Measurements from ENCODE around the gene PIK3R3. TPM values are rescaled to one million over a fixed set of nuclear protein-coding genes. Genes with fewer than 3 reads are reported as not detected.

PIK3R3 gene
- total RNA-seq, 1 experiment from 2014 or later = 30.2 TPM

DNA sequence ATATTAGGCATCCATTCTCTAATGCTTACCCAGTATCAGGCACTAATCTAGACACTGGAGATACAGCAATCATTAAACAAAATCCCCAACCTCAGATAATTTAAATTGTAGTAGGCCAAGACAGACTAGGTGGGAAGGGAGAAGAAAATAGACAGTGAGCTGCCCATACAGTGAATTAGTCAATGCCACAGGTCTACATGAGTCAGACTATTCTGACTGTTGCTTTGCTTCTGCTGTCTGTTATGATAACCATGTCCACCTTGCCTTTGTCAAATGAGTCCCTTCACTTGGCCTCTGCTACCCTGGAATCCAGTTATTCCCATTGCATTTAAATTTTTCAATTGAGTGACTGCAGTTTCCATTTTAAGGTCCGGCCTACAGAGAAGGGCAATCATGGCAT is 59.5 kb downstream of the PIK3R3 start:
- BruUV-seq (replicated peaks) = no TSS peak
- no peak for TF ChIP-seq EZH2 (IDR thresholded peaks at IDR 0.05; ENCODE audit: borderline replicate concordance, low read depth, low read length, poor library complexity, severe bottlenecking)
- intact Hi-C loops (cut with micrococcal nuclease; ENCODE audit: unreplicated experiment) = no loop called here
- ChIA-PET POLR2A (ENCODE audit: low non-redundant PET) (no interaction called here), CTCF (no interaction called here)
- peaks cover 2% of the 10 kb centered on the region for H3K4me1 ChIP-seq (ENCODE audit: insufficient read depth, low read length, poor library complexity, severe bottlenecking)
- H3K4me3 ChIP-seq (ENCODE audit: low read depth, low read length, poor library complexity, severe bottlenecking) = no peak overlapping the region
- DNase-seq (ENCODE audit: low spot score) = no peak
- no peaks in the 10 kb centered on the region for H3K27me3 ChIP-seq (replicated peaks; ENCODE audit: insufficient read depth, low read depth, low read length, poor library complexity)
- H3K9me3 ChIP-seq (ENCODE audit: low read depth, low read length, poor library complexity, severe bottlenecking) = no peaks in the 10 kb centered on the region
- no peak overlapping the region for H3K27ac ChIP-seq (ENCODE audit: low read depth, low read length, poor library complexity, severe bottlenecking)
- peaks cover 5% of the 10 kb centered on the region for H3K36me3 ChIP-seq (ENCODE audit: insufficient read depth, low read length, poor library complexity, severe bottlenecking)

DNA sequence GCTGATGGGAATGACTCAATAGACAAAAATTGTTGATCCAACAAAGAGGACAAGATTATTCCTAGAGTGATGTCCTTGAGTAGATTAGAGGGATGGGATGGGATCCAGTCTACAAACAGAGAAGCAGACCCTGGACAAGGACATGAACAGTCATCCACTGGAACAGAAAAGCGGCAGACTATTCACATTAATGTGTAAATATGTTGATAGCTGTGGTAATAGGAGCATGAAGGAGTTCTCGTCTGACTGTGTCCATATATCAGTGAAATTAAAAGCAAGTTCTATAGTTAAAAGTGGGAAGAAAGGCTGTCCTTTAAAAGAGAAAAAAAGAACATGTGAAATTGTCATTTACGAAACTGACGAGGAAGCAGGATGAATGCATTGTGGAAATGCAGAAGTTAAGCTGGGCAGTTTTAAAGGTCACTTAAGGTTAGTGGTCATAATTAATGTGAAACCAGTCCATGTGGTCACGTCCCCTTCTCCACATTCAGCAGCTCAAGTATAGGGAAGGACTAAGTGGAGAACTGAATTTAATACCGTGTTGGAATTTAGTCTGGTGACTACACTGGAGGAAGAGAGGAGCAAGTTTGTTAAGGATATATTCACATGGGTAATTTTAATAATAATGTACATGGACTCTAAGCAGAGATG is 62.1 kb downstream of the PIK3R3 start:
- DNase-seq (ENCODE audit: low spot score) = no peak
- ChIA-PET POLR2A (ENCODE audit: low non-redundant PET) (no interaction called here), CTCF (no interaction called here)
- intact Hi-C loops (cut with micrococcal nuclease; ENCODE audit: unreplicated experiment) = no loop called here
- Histone ChIP-seq H3K27ac (ENCODE audit: low read depth, low read length, poor library complexity, severe bottlenecking) (no peak overlapping the region), H3K4me1 (ENCODE audit: insufficient read depth, low read length, poor library complexity, severe bottlenecking) (no peaks in the 10 kb centered on the region), H3K4me3 (ENCODE audit: low read depth, low read length, poor library complexity, severe bottlenecking) (no peak overlapping the region), H3K9me3 (ENCODE audit: low read depth, low read length, poor library complexity, severe bottlenecking) (no peaks in the 10 kb centered on the region), H3K27me3 (replicated peaks; ENCODE audit: insufficient read depth, low read depth, low read length, poor library complexity) (no peaks in the 10 kb centered on the region), H3K36me3 (ENCODE audit: insufficient read depth, low read length, poor library complexity, severe bottlenecking) (peaks cover 5% of the 10 kb centered on the region)
- no peak for TF ChIP-seq EZH2 (IDR thresholded peaks at IDR 0.05; ENCODE audit: borderline replicate concordance, low read depth, low read length, poor library complexity, severe bottlenecking)
- TF ChIP-seq, protein P1, sequence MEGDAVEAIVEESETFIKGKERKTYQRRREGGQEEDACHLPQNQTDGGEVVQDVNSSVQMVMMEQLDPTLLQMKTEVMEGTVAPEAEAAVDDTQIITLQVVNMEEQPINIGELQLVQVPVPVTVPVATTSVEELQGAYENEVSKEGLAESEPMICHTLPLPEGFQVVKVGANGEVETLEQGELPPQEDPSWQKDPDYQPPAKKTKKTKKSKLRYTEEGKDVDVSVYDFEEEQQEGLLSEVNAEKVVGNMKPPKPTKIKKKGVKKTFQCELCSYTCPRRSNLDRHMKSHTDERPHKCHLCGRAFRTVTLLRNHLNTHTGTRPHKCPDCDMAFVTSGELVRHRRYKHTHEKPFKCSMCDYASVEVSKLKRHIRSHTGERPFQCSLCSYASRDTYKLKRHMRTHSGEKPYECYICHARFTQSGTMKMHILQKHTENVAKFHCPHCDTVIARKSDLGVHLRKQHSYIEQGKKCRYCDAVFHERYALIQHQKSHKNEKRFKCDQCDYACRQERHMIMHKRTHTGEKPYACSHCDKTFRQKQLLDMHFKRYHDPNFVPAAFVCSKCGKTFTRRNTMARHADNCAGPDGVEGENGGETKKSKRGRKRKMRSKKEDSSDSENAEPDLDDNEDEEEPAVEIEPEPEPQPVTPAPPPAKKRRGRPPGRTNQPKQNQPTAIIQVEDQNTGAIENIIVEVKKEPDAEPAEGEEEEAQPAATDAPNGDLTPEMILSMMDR (conservative IDR thresholded peaks at IDR 0.05; ENCODE audit: low read depth, low read length) = no peak
- no TSS peak for BruUV-seq (replicated peaks)

DNA sequence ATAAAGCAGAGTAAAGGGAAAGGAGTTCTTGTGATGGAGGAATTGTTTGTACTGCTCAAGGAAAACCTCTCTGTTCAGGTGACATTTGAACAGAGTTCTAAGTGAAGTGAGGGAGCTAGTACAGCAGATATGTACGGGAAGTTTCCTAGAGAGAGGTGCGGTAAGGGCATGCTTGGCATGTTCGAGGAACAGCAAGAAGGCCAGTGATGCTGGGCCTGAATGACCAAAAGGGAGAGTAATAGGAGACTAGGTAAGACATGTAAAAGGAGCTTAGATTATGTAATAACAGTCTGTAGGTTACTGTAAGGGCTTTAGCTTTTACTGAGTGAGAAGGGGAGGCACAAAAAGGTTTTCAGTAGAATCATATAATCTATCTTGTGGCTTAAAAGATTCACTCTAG is 63.9 kb downstream of the PIK3R3 start:
- TF ChIP-seq, protein P1 (conservative IDR thresholded peaks at IDR 0.05; ENCODE audit: low read depth, low read length) = no peak
- no peak for TF ChIP-seq EZH2 (IDR thresholded peaks at IDR 0.05; ENCODE audit: borderline replicate concordance, low read depth, low read length, poor library complexity, severe bottlenecking)
- no peaks in the 10 kb centered on the region for H3K27me3 ChIP-seq (replicated peaks; ENCODE audit: insufficient read depth, low read depth, low read length, poor library complexity)
- POLR2A ChIA-PET (ENCODE audit: low non-redundant PET) = no interaction called here
- BruUV-seq (replicated peaks) = no TSS peak
- H3K36me3 ChIP-seq (ENCODE audit: insufficient read depth, low read length, poor library complexity, severe bottlenecking) = peaks cover 5% of the 10 kb centered on the region
- H3K4me1 ChIP-seq (ENCODE audit: insufficient read depth, low read length, poor library complexity, severe bottlenecking) = no peaks in the 10 kb centered on the region
- H3K9me3 ChIP-seq (ENCODE audit: low read depth, low read length, poor library complexity, severe bottlenecking) = no peaks in the 10 kb centered on the region
- CTCF ChIA-PET = interaction anchor here (0.6 kb wide), 1 partner anchor 155 kb away, joined by 4 read pairs; no protein-coding TSS in a partner anchor
- no peak overlapping the region for H3K27ac ChIP-seq (ENCODE audit: low read depth, low read length, poor library complexity, severe bottlenecking)
- intact Hi-C loops (cut with micrococcal nuclease; ENCODE audit: unreplicated experiment) = no loop called here
- H3K4me3 ChIP-seq (ENCODE audit: low read depth, low read length, poor library complexity, severe bottlenecking) = no peak overlapping the region
- no peak for DNase-seq (ENCODE audit: low spot score)

DNA sequence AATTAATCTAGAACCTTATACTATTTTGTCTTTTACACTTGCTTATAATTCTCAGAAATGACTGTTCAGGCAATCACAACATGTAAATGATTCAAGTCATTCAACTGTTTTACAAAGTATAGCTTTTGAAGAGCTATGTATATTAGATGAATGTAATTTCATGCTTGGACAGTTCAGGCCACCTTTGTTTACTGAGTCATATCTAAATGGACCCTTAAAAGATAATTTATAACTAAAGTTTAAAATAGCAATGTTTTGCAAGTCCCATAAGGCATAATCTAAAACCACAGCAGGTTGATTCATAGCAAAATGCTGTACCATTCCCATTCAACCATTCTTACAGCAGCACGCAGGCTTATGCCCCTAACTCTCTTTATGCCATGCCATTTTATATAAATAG is 64.8 kb downstream of the PIK3R3 start:
- TF ChIP-seq, protein P1 (conservative IDR thresholded peaks at IDR 0.05; ENCODE audit: low read depth, low read length) = no peak
- TF ChIP-seq EZH2 (IDR thresholded peaks at IDR 0.05; ENCODE audit: borderline replicate concordance, low read depth, low read length, poor library complexity, severe bottlenecking) = no peak
- intact Hi-C loops (cut with micrococcal nuclease; ENCODE audit: unreplicated experiment) = no loop called here
- DNase-seq (ENCODE audit: low spot score) = no peak
- no TSS peak for BruUV-seq (replicated peaks)
- Histone ChIP-seq H3K27ac (ENCODE audit: low read depth, low read length, poor library complexity, severe bottlenecking) (no peak overlapping the region), H3K4me3 (ENCODE audit: low read depth, low read length, poor library complexity, severe bottlenecking) (no peak overlapping the region), H3K27me3 (replicated peaks; ENCODE audit: insufficient read depth, low read depth, low read length, poor library complexity) (no peaks in the 10 kb centered on the region), H3K4me1 (ENCODE audit: insufficient read depth, low read length, poor library complexity, severe bottlenecking) (no peaks in the 10 kb centered on the region), H3K9me3 (ENCODE audit: low read depth, low read length, poor library complexity, severe bottlenecking) (no peaks in the 10 kb centered on the region), H3K36me3 (ENCODE audit: insufficient read depth, low read length, poor library complexity, severe bottlenecking) (peaks cover 5% of the 10 kb centered on the region)
- ChIA-PET POLR2A (ENCODE audit: low non-redundant PET) (no interaction called here), CTCF (no interaction called here)
